Measurements from ENCODE around the gene FIGLA.

Gene FIGLA

DNA sequence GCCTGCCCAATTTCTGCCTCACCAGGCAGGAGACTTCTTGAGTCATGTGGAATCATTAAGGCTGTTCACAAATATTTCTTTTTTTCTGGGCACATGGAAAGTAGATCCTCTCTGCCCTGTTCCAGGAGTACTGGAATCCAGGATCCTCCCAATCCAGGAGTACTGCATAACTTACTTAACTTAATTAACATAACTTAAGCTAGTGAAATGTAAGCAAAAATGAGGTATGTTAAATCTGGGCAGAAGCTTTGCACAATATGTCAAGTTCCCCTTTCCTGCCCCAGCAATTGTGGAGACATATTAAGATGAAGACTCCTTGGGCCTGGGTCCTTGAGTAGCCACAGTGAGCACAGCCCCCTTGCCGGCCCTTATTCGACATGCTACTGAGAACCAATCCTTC, 41.9 kb upstream of the FIGLA start:
- no peak for DNase-seq (ENCODE audit: low read depth)
- no peak overlapping the region for H3K4me3 ChIP-seq (ENCODE audit: low read length)
- TF ChIP-seq CTCF (conservative IDR thresholded peaks at IDR 0.05; ENCODE audit: low read depth, low read length): no peak

GRCh38 chr2:70831861-70832260, 41.4 kb upstream of the FIGLA start:
- no peak for TF ChIP-seq CTCF (conservative IDR thresholded peaks at IDR 0.05; ENCODE audit: low read depth, low read length)
- DNase-seq (ENCODE audit: low read depth): no peak
- no peak overlapping the region for H3K4me3 ChIP-seq (ENCODE audit: low read length)

DNA sequence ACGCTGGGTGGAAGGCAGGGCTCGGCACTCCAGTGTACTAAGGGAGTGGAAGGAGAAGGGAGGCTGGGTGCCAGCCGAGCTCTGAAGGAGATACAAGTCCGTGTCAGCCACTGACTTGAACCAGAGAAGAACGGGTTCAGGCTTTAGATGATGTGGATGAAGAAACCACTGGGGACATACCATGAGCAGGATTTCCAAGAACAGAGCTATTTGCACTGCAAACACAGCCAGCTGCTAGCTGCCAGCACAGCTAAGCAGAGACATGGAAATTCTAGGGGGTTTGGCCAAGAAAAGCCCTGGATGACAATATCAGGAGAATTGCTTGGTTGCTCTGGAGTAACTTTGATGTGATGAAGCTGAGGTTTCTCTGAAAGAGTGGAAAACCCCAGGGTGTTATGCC, 39.9 kb upstream of the FIGLA start:
- H3K4me3 ChIP-seq (ENCODE audit: low read length): no peak overlapping the region
- DNase-seq (ENCODE audit: low read depth): no peak
- no peak for TF ChIP-seq CTCF (conservative IDR thresholded peaks at IDR 0.05; ENCODE audit: low read depth, low read length)

DNA sequence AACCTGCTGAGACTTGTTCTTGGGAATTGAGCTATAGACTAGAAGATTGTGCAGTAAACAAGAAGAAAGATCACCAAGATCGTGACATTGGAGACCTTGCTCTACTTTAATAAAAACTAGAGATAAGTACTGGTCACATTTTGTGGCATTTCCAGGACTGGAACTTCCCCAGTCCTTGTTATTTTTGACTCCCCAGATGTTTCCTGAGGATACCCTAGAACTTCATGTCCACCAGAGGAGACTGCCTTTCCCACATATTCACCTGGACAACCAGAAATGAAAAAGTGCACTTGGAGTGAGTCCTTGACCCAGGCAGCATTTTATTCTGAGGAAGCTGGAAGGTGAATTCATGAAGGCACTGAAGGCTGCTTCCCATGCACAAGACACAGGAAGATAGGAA, 39.5 kb upstream of the FIGLA start:
- H3K4me3 ChIP-seq (ENCODE audit: low read length): no peak overlapping the region
- DNase-seq (ENCODE audit: low read depth): no peak
- TF ChIP-seq CTCF (conservative IDR thresholded peaks at IDR 0.05; ENCODE audit: low read depth, low read length): no peak

- no peak for DNase-seq (ENCODE audit: low read depth)
- TF ChIP-seq CTCF (conservative IDR thresholded peaks at IDR 0.05; ENCODE audit: low read depth, low read length): no peak
- no peak overlapping the region for H3K4me3 ChIP-seq (ENCODE audit: low read length)
These were observed 38.7 kb upstream of the FIGLA start for GRCh38 chr2:70828914-70829824.

GRCh38 chr2:70828115-70828514, 37.7 kb upstream of the FIGLA start:
- no peak overlapping the region for H3K4me3 ChIP-seq (ENCODE audit: low read length)
- TF ChIP-seq CTCF (conservative IDR thresholded peaks at IDR 0.05; ENCODE audit: low read depth, low read length): no peak
- no peak for DNase-seq (ENCODE audit: low read depth)

GRCh38 chr2:70827388-70827787, 36.9 kb upstream of the FIGLA start:
- no peak overlapping the region for H3K4me3 ChIP-seq (ENCODE audit: low read length)
- no peak for DNase-seq (ENCODE audit: low read depth)
- TF ChIP-seq CTCF (conservative IDR thresholded peaks at IDR 0.05; ENCODE audit: low read depth, low read length): no peak

Data from retinal pigment epithelial cell (primary cell).